ENCODE measurements around the gene MEG3. TPM values are rescaled to one million over a fixed set of nuclear protein-coding genes. Genes with fewer than 3 reads are reported as not detected.

MEG3 gene
- total and polyA plus RNA-seq, 2 of the 8 experiments (the other 6 are each of a cell fraction or from before 2014, with no cell fraction given), result 0.17 to 1.1 TPM

- TF ChIP-seq ZNF274 (IDR thresholded peaks at IDR 0.05; ENCODE audit: borderline replicate concordance, extremely low read depth, low read length), result no peak
Observed at GRCh38 chr14:100909439-100909838, 83.5 kb downstream of the MEG3 start (continued).

MicroRNAs encoded within 50 kb of the gene (microRNA counts, 767-probe panel; counts per million panel counts)
- microRNA hsa-miR-127-3p (879 counts per million, percentile 95 among the panel's probes with 10 or more counts), microRNA hsa-miR-127-5p (879 counts per million, percentile 95 among the panel's probes with 10 or more counts), microRNA hsa-miR-136-5p (879 counts per million, percentile 95 among the panel's probes with 10 or more counts), microRNA hsa-miR-337-3p (879 counts per million, percentile 95 among the panel's probes with 10 or more counts), microRNA hsa-miR-337-5p (879 counts per million, percentile 95 among the panel's probes with 10 or more counts), microRNA hsa-miR-431-5p (879 counts per million, percentile 95 among the panel's probes with 10 or more counts), microRNA hsa-miR-432-5p (879 counts per million, percentile 95 among the panel's probes with 10 or more counts), microRNA hsa-miR-433 (879 counts per million, percentile 95 among the panel's probes with 10 or more counts), microRNA hsa-miR-493-3p (879 counts per million, percentile 95 among the panel's probes with 10 or more counts), microRNA hsa-miR-665 (879 counts per million, percentile 95 among the panel's probes with 10 or more counts), microRNA hsa-miR-770-5p (879 counts per million, percentile 95 among the panel's probes with 10 or more counts)

Small RNA genes within 50 kb of the gene (microRNA-seq; reads per million reads assigned to microRNA genes)
- gene MIR127 (ENCODE audit: borderline microRNAs expressed in 2 of 2, borderline number of aligned reads in 2 of 2, borderline replicate concordance in 1 of 2) (0.23 to 3.7 reads per million in 2 experiments), gene MIR136 (ENCODE audit: borderline microRNAs expressed in 2 of 2, borderline number of aligned reads in 2 of 2, borderline replicate concordance in 1 of 2) (0 to 0.23 reads per million in 2 experiments), gene MIR2392 (ENCODE audit: borderline microRNAs expressed in 2 of 2, borderline number of aligned reads in 2 of 2, borderline replicate concordance in 1 of 2) (0 reads per million in 2 experiments), gene MIR337 (ENCODE audit: borderline microRNAs expressed in 2 of 2, borderline number of aligned reads in 2 of 2, borderline replicate concordance in 1 of 2) (0 to 0.20 reads per million in 2 experiments), gene MIR431 (ENCODE audit: borderline microRNAs expressed in 2 of 2, borderline number of aligned reads in 2 of 2, borderline replicate concordance in 1 of 2) (0.23 to 2.8 reads per million in 2 experiments), gene MIR432 (ENCODE audit: borderline microRNAs expressed in 2 of 2, borderline number of aligned reads in 2 of 2, borderline replicate concordance in 1 of 2) (0.23 to 1.8 reads per million in 2 experiments), gene MIR433 (ENCODE audit: borderline microRNAs expressed in 2 of 2, borderline number of aligned reads in 2 of 2, borderline replicate concordance in 1 of 2) (0 to 0.20 reads per million in 2 experiments), gene MIR493 (ENCODE audit: borderline microRNAs expressed in 2 of 2, borderline number of aligned reads in 2 of 2, borderline replicate concordance in 1 of 2) (0.41 to 1.1 reads per million in 2 experiments), gene MIR665 (ENCODE audit: borderline microRNAs expressed in 2 of 2, borderline number of aligned reads in 2 of 2, borderline replicate concordance in 1 of 2) (0 reads per million in 2 experiments)

Small RNA genes within 50 kb of the gene (small RNA-seq; reads per million reads assigned to genes)
- gene AL117190.3 (ENCODE audit: insufficient read depth) (not detected), gene MIR127 (ENCODE audit: insufficient read depth) (not detected), gene MIR136 (ENCODE audit: insufficient read depth) (not detected), gene MIR2392 (ENCODE audit: insufficient read depth) (not detected), gene MIR337 (ENCODE audit: insufficient read depth) (3.3 reads per million, percentile 42 among the genes with 10 or more reads in this experiment), gene MIR431 (ENCODE audit: insufficient read depth) (not detected), gene MIR432 (ENCODE audit: insufficient read depth) (not detected), gene MIR433 (ENCODE audit: insufficient read depth) (not detected), gene MIR493 (ENCODE audit: insufficient read depth) (68.6 reads per million, percentile 97 among the genes with 10 or more reads in this experiment), gene RF01928 (ENCODE audit: insufficient read depth) (not detected), gene RF02145 (ENCODE audit: insufficient read depth) (not detected), gene SNORD112 (ENCODE audit: insufficient read depth) (not detected)

Other genes starting within 250 kb of the MEG3 start
- gene BEGAIN, start 238.7 kb upstream of the MEG3 start, total RNA-seq (2021; fragmentation: NEBNext Ultra II Directional; extraction: Animal tissue kit (Norgen Biotek cat#: 25700)), result 2.1 and 3.0 TPM in 2 replicates
- 2.9 and 3.7 TPM in 2 replicates for gene BEGAIN, start 238.7 kb upstream of the MEG3 start, polyA plus RNA-seq (2011; rRNA removed)
- 0.42 and 1.3 TPM in 2 replicates for gene DLK1, start 99.2 kb upstream of the MEG3 start, total RNA-seq (2021; fragmentation: NEBNext Ultra II Directional; extraction: Animal tissue kit (Norgen Biotek cat#: 25700))
- 2.4 and 7.1 TPM in 2 replicates for gene DLK1, start 99.2 kb upstream of the MEG3 start, polyA plus RNA-seq (2011; rRNA removed)
- gene RTL1, start 77.6 kb downstream of the MEG3 start, total RNA-seq (2021; fragmentation: NEBNext Ultra II Directional; extraction: Animal tissue kit (Norgen Biotek cat#: 25700)), result not detected in 2 replicates
- gene RTL1, start 77.6 kb downstream of the MEG3 start, polyA plus RNA-seq (2011; rRNA removed), result 0.02 TPM in 1 of 2 replicates, not detected in the other

All from H1 (cell line).